Breast epithelium (tissue), 4 donors: ENCODE measurements around the gene COL4A5. TPM values are rescaled to one million over a fixed set of nuclear protein-coding genes. Genes with fewer than 3 reads are reported as not detected.

Source experiments
- DNase-seq, 2 donors: peaks; one replicate each; pipeline ENCODE4 v3.0.0-alpha.2; 2019; ENCODE audit warnings: low spot score in 2 of 2
- H3K27ac ChIP-seq, 2 donors: fragments of 200-600 bp; sonication (generic) in 1 of 2; one replicate each; pipeline ENCODE4 v1.5.1; 2016 to 2019; ENCODE audit warnings: mild to moderate bottlenecking in 1 of 2
- H3K27me3 ChIP-seq, 2 donors: fragments of 200-600 bp; sonication (generic) in 1 of 2; one replicate each; pipeline versions ENCODE4 v1.5.1 to v1.6.0; 2017 to 2019; ENCODE audit warnings: control low read depth in 1 of 2, mild to moderate bottlenecking in 1 of 2
- H3K36me3 ChIP-seq: fragments of 200-600 bp; one replicate; pipeline ENCODE4 v1.5.1; 2019
- H3K4me1 ChIP-seq, 2 donors: fragments of 200-600 bp; sonication (generic); one replicate each; pipeline ENCODE4 v1.5.1; 2016 to 2019; ENCODE audit warnings: control low read depth in 1 of 2
- H3K4me3 ChIP-seq, 3 donors: fragments of 200-600 bp; sonication (generic); 1 replicate in 2 of 3; 2 replicates in 1 of 3; pipeline ENCODE4 v1.5.1; 2016 to 2019; ENCODE audit warnings: mild to moderate bottlenecking in 3 of 3, moderate library complexity in 2 of 3
- H3K9me3 ChIP-seq, 2 donors: fragments of 200-600 bp; sonication (generic) in 1 of 2; one replicate each; pipeline ENCODE4 v1.5.1; 2016 to 2019; ENCODE audit warnings: control low read depth in 1 of 2
- POLR2A ChIP-seq: fragments of 450-650 bp; IDR thresholded peaks from one replicate; pipeline ENCODE4 v1.6.1; 2016; ENCODE audit warnings: antibody characterized with exemption, mild to moderate bottlenecking, moderate library complexity
- POLR2AphosphoS5 ChIP-seq, 3 donors: sonication (generic); formaldehyde crosslinking; IDR thresholded peaks; one replicate each; pipeline ENCODE4 v1.6.1; 2017; ENCODE audit warnings: antibody characterized with exemption in 3 of 3
- intact Hi-C: fragments of 100-400 bp; cut with DNase I; formaldehyde crosslinking; loops from one replicate; pipeline ENCODE4 v1.15.1; 2023; ENCODE audit warnings: low total_unique reads
- total RNA-seq, 3 donors: library from RNA; depleted of rRNA; stranded (reverse); fragments of >200 nt; gene quantifications; one replicate each; pipeline ENCODE4 v1.1.0, GENCODE V29; 2016
- TF ChIP-seq, protein P1 (sequence below), 3 donors: fragments of 450-650 bp; IDR thresholded peaks; one replicate each; pipeline ENCODE4 v1.5.1; 2016 to 2017; ENCODE audit warnings: antibody characterized with exemption in 3 of 3, mild to moderate bottlenecking in 3 of 3, moderate library complexity in 3 of 3

The COL4A5 gene
- total RNA-seq, 3 donors from 2014 or later, result 13.6 to 88.1 (median 75.1) TPM

DNA sequence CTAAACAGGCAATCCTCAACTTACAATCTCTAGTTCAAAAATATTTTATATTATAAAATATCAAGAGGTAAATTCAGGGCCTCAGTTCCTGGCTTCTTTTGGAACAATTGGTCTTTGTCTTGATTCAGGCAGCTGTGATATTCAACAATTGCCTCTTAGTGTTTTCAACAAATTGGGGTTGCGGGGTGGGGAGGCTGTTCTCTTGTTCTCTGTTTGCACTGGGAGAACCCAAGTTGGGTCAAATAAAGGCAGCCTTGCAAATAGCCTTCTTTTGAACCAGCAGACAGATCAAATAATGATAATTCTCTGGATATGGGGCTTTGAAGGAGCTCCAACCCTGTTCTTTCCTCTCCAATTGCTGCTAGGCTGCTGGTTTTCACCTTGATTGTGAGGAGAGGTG lies 142.5 kb downstream of the COL4A5 start:
- Histone ChIP-seq H3K9me3 (no peaks in the 10 kb centered on the region), H3K4me3 (no peak overlapping the region), H3K27me3 (peaks cover 0 to 29% of the 10 kb centered on the region in 2 donors), H3K36me3 (no peaks in the 10 kb centered on the region), H3K27ac (no peak overlapping the region), H3K4me1 (no peaks in the 10 kb centered on the region)
- TF ChIP-seq, protein P1, sequence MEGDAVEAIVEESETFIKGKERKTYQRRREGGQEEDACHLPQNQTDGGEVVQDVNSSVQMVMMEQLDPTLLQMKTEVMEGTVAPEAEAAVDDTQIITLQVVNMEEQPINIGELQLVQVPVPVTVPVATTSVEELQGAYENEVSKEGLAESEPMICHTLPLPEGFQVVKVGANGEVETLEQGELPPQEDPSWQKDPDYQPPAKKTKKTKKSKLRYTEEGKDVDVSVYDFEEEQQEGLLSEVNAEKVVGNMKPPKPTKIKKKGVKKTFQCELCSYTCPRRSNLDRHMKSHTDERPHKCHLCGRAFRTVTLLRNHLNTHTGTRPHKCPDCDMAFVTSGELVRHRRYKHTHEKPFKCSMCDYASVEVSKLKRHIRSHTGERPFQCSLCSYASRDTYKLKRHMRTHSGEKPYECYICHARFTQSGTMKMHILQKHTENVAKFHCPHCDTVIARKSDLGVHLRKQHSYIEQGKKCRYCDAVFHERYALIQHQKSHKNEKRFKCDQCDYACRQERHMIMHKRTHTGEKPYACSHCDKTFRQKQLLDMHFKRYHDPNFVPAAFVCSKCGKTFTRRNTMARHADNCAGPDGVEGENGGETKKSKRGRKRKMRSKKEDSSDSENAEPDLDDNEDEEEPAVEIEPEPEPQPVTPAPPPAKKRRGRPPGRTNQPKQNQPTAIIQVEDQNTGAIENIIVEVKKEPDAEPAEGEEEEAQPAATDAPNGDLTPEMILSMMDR (IDR thresholded peaks at IDR 0.05), result no peak
- no peak for TF ChIP-seq POLR2A
- TF ChIP-seq POLR2AphosphoS5 (IDR thresholded peaks at IDR 0.05), result no peak
- intact Hi-C loops, result no loop called here
- no peak for DNase-seq

DNA sequence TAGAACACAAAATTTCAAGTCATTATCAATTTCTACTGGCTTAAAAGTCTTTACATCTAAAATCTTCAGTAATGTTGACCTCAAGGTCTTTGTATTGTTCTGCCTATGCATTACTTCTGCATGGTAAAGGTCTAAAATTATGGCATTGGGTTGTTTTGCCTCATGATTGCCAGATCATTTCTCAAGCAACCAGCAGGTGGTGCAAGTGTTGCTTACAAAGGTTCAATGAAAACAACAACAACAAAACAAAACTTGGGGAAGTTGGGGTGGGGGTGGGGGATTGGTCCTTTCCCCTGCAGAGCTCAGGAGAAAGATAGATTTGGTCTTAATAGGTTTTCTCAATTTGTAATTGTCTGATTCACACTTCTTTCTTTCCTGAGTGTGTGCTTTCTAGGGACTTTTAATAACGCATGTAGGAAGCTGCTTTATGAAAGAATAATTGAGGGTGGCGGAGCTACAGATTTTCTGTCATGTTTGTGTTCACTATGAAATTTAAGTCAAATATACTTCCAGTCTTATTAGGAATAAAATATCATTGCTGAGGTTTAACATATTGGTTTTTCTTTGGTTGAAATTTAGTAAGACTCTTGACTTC lies 145.1 kb downstream of the COL4A5 start:
- H3K9me3 ChIP-seq, result no peaks in the 10 kb centered on the region
- TF ChIP-seq POLR2A (no peak), POLR2AphosphoS5 (IDR thresholded peaks at IDR 0.05) (no peak)
- TF ChIP-seq, protein P1 (IDR thresholded peaks at IDR 0.05), result no peak
- H3K4me1 ChIP-seq, result no peaks in the 10 kb centered on the region
- peaks cover 0 to 37% of the 10 kb centered on the region in 2 donors for H3K27me3 ChIP-seq
- H3K36me3 ChIP-seq, result no peaks in the 10 kb centered on the region
- no peak overlapping the region for H3K4me3 ChIP-seq
- no peak overlapping the region for H3K27ac ChIP-seq
- intact Hi-C loops, result no loop called here
- DNase-seq, result no peak

DNA sequence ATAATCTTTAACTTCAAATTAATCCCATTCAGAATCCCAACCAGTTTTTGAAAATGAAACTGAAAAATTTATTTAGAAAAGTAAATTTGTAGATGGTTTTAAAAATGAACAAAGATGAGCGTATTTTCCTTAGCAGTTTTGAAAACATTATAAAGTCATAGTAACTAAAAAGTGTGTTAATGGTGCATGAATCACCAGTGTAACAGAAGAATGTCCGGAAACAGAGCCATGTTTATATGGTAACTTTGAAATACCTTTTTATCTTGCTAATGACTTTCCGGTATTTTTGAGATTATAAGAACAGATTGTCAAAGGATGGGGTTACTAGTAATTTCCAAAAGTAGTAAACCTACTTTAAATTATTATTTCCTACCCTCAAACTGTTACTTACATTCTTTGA lies 150.9 kb downstream of the COL4A5 start:
- TF ChIP-seq POLR2AphosphoS5 (IDR thresholded peaks at IDR 0.05) (no peak), POLR2A (no peak)
- TF ChIP-seq, protein P1 (IDR thresholded peaks at IDR 0.05), result no peak
- no peak for DNase-seq
- Histone ChIP-seq H3K4me3 (no peak overlapping the region), H3K27ac (no peak overlapping the region), H3K27me3 (peaks cover 0 to 38% of the 10 kb centered on the region in 2 donors), H3K36me3 (no peaks in the 10 kb centered on the region), H3K4me1 (no peaks in the 10 kb centered on the region), H3K9me3 (no peaks in the 10 kb centered on the region)
- intact Hi-C loops, result no loop called here

DNA sequence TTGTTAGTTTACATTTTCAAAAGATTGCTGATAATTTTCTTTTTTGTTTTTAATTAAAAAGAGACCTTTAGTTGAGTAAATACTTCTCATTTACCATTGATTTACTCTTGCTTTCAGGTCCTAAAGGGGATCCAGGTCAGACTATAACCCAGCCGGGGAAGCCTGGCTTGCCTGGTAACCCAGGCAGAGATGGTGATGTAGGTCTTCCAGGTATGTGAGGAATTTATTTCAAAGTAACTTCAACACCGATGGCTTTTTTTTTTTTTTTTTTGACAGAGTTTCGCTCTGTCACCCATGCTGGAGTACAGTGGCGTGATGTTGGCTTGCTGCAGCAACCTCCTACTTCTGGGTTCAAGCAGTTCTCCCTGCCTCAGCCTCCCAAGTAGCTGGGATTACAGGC lies 161.6 kb downstream of the COL4A5 start:
- Histone ChIP-seq H3K27me3 (peaks cover 0 to 19% of the 10 kb centered on the region in 2 donors), H3K4me3 (no peak overlapping the region), H3K9me3 (peaks cover 0 to 4% of the 10 kb centered on the region in 2 donors), H3K36me3 (no peaks in the 10 kb centered on the region), H3K27ac (no peak overlapping the region), H3K4me1 (no peaks in the 10 kb centered on the region)
- no peak for DNase-seq
- TF ChIP-seq POLR2A (no peak), POLR2AphosphoS5 (IDR thresholded peaks at IDR 0.05) (no peak)
- TF ChIP-seq, protein P1 (IDR thresholded peaks at IDR 0.05), result no peak
- intact Hi-C loops, result no loop called here

DNA sequence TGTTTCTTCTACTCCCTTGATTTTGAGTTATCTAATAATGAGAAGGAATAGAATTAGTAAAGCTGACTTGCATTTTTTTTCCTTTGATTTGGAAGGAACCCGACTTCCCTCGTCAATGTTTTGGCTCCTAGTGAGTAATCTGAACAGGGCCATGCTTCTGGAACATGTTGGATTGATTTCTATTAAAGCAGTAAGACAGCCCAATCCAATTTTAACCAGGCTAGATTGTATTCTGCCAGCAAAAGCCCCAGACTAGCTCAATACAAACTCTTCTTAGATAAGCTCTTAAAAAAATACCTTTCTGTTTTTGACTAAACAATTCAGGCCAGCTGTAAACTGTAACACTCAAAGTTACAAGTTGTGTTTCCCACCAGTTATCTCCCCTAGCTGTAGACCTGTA lies 170.5 kb downstream of the COL4A5 start:
- Histone ChIP-seq H3K36me3 (no peaks in the 10 kb centered on the region), H3K9me3 (no peaks in the 10 kb centered on the region), H3K27me3 (peaks cover 0 to 14% of the 10 kb centered on the region in 2 donors), H3K4me1 (no peaks in the 10 kb centered on the region), H3K4me3 (no peak overlapping the region), H3K27ac (no peak overlapping the region)
- no peak for DNase-seq
- intact Hi-C loops, result no loop called here
- no peak for TF ChIP-seq POLR2AphosphoS5 (IDR thresholded peaks at IDR 0.05)
- TF ChIP-seq POLR2A, result no peak
- TF ChIP-seq, protein P1 (IDR thresholded peaks at IDR 0.05), result no peak
